HL-60 (cell line): ENCODE results near the gene RSRC1.

Source experiments
- DNase-seq, 2 experiments: peaks; one replicate each; pipeline ENCODE4 v3.0.0-alpha.2; 2010 to 2020; ENCODE audit warnings: low read depth in 1 of 2, low spot score in 1 of 2
- H3K27ac ChIP-seq: fragments of 250-450 bp; sonication (Bioruptor Pico); replicated peaks from 2 replicates; pipeline ENCODE4 v1.5.1; 2020; ENCODE audit warnings: mild to moderate bottlenecking, moderate library complexity
- H3K27me3 ChIP-seq: fragments of 250-450 bp; sonication (Bioruptor Pico); 2 replicates; pipeline ENCODE4 v1.5.1; 2021; ENCODE audit warnings: mild to moderate bottlenecking, moderate library complexity; ENCODE audit not compliant: insufficient read depth, poor library complexity, severe bottlenecking
- H3K4me3 ChIP-seq: replicated peaks from 2 replicates; pipeline ENCODE4 v1.5.1; 2011; ENCODE audit warnings: mild to moderate bottlenecking, control low read depth, low read length; ENCODE audit not compliant: insufficient read depth
- CTCF ChIP-seq: IDR thresholded peaks from one replicate; pipeline ENCODE4 v1.5.1; 2011; ENCODE audit warnings: low read length, control low read depth, inconsistent platforms; ENCODE audit not compliant: insufficient read depth
- GABPA ChIP-seq: IDR thresholded peaks from 2 replicates; pipeline ENCODE4 v1.6.1; 2012; ENCODE audit warnings: low read depth
- POLR2AphosphoS5 ChIP-seq: IDR thresholded peaks from 2 replicates; pipeline ENCODE4 v1.6.1; 2012; ENCODE audit warnings: low read depth
- SPI1 ChIP-seq: IDR thresholded peaks from 2 replicates; pipeline ENCODE4 v1.6.1; 2012; ENCODE audit warnings: low read depth, mild to moderate bottlenecking, borderline replicate concordance
- TF ChIP-seq, protein P1 (sequence below): IDR thresholded peaks from 2 replicates; pipeline ENCODE4 v1.6.1; 2012; ENCODE audit warnings: low read depth; ENCODE audit not compliant: insufficient replicate concordance

Gene RSRC1

DNA sequence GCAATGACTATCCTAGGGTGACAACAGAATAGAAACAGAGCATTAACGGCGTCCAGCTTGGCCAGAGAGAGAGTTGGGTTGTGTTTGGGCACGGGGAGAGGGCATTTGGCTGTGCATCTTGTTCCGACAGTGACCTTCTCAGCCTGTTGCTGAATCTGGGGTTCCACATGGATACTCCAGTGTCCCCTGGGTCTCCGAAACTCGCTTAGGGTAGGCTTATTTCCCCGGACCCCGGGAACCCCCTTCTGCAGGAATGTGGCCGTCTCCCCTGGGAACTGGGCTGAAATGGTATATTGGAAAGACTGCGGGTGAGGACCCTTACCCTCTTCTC, 11.6 kb upstream of the RSRC1 start:
- no peaks in the 10 kb centered on the region for H3K27me3 ChIP-seq
- H3K27ac ChIP-seq = no peak overlapping the region
- peak overlapping the region; percentile 81 for H3K4me3 ChIP-seq
- TF ChIP-seq POLR2AphosphoS5 (no peak), SPI1 (no peak), GABPA (no peak), CTCF (no peak)
- TF ChIP-seq, protein P1, sequence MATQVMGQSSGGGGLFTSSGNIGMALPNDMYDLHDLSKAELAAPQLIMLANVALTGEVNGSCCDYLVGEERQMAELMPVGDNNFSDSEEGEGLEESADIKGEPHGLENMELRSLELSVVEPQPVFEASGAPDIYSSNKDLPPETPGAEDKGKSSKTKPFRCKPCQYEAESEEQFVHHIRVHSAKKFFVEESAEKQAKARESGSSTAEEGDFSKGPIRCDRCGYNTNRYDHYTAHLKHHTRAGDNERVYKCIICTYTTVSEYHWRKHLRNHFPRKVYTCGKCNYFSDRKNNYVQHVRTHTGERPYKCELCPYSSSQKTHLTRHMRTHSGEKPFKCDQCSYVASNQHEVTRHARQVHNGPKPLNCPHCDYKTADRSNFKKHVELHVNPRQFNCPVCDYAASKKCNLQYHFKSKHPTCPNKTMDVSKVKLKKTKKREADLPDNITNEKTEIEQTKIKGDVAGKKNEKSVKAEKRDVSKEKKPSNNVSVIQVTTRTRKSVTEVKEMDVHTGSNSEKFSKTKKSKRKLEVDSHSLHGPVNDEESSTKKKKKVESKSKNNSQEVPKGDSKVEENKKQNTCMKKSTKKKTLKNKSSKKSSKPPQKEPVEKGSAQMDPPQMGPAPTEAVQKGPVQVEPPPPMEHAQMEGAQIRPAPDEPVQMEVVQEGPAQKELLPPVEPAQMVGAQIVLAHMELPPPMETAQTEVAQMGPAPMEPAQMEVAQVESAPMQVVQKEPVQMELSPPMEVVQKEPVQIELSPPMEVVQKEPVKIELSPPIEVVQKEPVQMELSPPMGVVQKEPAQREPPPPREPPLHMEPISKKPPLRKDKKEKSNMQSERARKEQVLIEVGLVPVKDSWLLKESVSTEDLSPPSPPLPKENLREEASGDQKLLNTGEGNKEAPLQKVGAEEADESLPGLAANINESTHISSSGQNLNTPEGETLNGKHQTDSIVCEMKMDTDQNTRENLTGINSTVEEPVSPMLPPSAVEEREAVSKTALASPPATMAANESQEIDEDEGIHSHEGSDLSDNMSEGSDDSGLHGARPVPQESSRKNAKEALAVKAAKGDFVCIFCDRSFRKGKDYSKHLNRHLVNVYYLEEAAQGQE = no peak
- no peak for DNase-seq

DNA sequence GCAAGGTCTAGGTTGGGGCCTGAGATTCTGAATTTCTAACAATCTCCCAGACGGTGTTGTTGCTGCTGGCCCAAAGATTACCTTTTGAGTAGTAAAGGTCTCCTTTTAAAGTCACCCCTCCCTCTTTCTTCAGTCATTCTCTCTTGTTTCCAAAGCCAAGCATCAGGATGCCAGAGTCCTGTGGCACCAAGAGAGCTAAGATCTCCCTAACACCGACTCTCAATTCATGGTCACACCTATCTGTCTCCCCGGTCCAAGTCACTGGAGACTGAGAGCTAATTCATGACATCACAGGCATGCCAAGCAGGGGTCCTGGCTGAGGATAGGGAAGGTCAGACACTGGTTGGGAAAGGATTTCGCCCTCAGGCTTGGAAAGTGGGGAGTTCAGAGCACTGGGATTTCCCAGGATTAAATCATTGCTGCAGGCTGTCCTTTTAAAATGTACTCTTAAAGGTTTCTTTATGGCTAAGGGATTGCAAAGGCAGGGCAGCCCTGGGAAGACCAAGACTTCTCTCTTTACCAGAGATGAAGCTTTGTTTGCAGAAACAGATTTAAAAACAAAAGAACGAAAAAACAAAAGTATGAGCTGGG, 11.0 kb upstream of the RSRC1 start:
- DNase-seq = no peak
- no peak overlapping the region for H3K4me3 ChIP-seq
- no peaks in the 10 kb centered on the region for H3K27me3 ChIP-seq
- H3K27ac ChIP-seq = no peak overlapping the region
- TF ChIP-seq, protein P1 = no peak
- no peak for TF ChIP-seq CTCF
- no peak for TF ChIP-seq GABPA
- no peak for TF ChIP-seq POLR2AphosphoS5
- no peak for TF ChIP-seq SPI1

GRCh38 chr3:158100681-158101080, 9.2 kb upstream of the RSRC1 start:
- no peak overlapping the region for H3K4me3 ChIP-seq

More at GRCh38 chr3:158100681-158101080, 9.2 kb upstream of the RSRC1 start:
- no peak for DNase-seq
- no peak overlapping the region for H3K27ac ChIP-seq
- H3K27me3 ChIP-seq = no peaks in the 10 kb centered on the region
- TF ChIP-seq CTCF = no peak
- TF ChIP-seq GABPA = no peak
- no peak for TF ChIP-seq SPI1
- TF ChIP-seq, protein P1 = no peak
- TF ChIP-seq POLR2AphosphoS5 = no peak
